Epithelial cell of prostate (primary cell): ENCODE data around the gene MEOX1.
"Not testable (repeated sequence)": the region's sequence is repeated elsewhere in the genome, so short reads cannot be mapped to it uniquely, and the experiment has no call there.

Source experiments
- DNase-seq: peaks from one replicate; pipeline ENCODE4 v3.0.0-alpha.2; 2011; ENCODE audit warnings: low read depth, low spot score
- H3K27ac ChIP-seq: fragments of 450-650 bp; 2 replicates; pipeline ENCODE4 v1.5.1; 2017; ENCODE audit warnings: mild to moderate bottlenecking

MEOX1 gene

GRCh38 chr17:43661699-43662412 is at the start of gene MEOX1:
TSS of gene MEOX1 (minus strand) at chr17:43661922. CDS start at chr17:43661534, 388 bp downstream.
- DNase-seq: no peak
- no peak within 1 kb of the TSS for H3K27ac ChIP-seq

DNA sequence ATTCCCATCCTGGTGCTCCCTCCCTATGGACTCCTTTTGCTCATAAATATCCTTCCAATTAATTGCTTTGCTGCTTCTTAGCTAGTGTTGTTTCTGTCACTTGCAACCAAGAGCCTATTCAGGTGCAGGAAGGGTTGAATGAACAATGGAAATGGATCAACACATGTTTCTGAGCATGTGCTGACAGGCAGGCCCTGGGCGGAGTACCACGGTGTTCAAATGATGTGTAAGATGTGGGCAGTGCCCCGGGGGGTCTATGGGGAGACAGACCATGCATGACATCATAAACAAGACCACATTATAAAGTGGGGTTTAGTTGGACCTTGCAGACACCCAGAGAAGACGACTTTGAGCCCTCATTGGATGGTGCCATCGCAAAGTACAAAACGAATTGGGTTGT is 48.4 kb upstream of the MEOX1 start:
- H3K27ac ChIP-seq: no peak overlapping the region
- DNase-seq: no peak

GRCh38 chr17:43709210-43709609 is 47.5 kb upstream of the MEOX1 start:
- H3K27ac ChIP-seq: no peak overlapping the region
- DNase-seq: no peak

GRCh38 chr17:43707184-43707583 is 45.5 kb upstream of the MEOX1 start:
- H3K27ac ChIP-seq: no peak overlapping the region
- DNase-seq: no peak

DNA sequence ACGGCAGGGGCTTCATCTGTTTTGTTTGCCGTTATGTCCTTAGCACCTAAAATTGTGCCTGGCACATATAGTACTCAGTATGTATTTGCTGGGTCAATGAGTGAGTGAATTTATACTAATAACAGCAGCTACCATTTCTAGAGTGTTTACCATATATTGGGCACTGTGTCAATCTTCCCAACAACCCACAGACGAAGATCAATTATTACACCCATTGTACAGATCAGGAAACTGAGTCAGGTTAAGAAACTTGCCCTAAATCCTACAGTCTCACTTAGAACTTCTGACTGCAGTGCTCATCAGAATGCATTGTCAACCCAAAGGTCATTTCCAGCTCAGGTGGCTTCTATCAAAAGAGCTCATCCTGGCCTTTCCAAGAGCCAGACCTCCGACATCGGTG is 44.5 kb upstream of the MEOX1 start:
- no peak for DNase-seq
- no peak overlapping the region for H3K27ac ChIP-seq

DNA sequence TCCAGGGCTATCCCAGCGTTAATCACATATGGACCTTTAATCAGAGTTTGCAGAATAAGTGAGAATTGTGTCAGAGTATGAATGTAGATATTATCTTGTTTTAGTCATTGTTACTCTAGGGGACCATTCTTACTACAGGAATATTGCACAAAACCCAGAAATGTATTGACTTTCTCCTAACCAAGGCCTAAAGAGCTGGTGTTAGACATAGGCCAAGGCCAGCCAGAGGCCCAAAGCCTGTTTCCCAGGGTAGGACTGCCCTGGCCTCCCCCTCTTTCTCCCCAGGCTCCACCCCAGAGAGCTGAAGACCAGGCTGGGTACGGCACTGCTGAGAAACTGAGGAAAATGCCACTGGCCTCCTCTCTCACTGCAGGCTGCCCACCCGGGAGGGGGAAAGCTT is 41.9 kb upstream of the MEOX1 start:
- H3K27ac ChIP-seq: no peak overlapping the region
- DNase-seq: no peak

- no peak overlapping the region for H3K27ac ChIP-seq
- no peak for DNase-seq
Measured at GRCh38 chr17:43702637-43703036, 40.9 kb upstream of the MEOX1 start.

GRCh38 chr17:43701318-43701743 is 39.6 kb upstream of the MEOX1 start:
- peak overlapping the region; percentile 51 for H3K27ac ChIP-seq
- no peak for DNase-seq

GRCh38 chr17:43699438-43699756 is 37.7 kb upstream of the MEOX1 start:
- DNase-seq: no peak
- H3K27ac ChIP-seq: no peak overlapping the region

DNA sequence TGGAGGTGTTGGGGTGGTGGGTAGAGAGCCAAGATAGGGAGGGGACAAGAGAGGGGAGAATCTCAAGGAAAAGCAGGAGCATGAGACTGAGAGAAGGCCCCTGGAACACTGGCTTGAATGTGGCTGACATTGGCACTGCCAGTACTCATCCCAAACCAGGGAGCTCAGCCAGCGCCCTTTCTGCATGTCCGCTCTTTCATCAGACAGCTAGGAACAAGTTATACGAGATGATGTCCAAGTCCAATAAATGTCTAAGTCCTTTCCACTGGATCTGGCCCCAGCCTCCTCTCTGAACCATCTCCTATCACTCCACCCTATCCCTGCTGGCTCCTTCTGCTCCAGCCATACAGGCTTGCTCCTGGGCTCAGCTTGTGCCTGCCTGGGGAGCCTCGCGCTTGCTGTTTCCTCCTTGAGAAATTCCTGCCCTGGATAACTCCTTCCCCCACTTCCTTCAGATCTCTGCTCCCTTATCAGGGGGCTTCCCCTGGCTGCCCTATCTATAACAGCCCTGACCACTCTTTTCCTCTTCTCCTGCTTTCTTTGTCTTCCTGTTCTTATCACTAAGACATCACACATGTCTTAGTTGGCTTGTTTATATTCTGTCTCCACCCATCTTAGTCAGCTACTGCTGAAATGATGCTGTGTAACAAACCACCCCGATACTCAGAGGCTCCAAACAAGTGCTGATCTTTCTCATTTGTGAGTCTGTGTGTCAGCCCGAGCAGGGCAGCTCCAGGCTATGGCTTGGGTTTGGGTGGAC is 37.1 kb upstream of the MEOX1 start:
- H3K27ac ChIP-seq: no peak overlapping the region
- no peak for DNase-seq

DNA sequence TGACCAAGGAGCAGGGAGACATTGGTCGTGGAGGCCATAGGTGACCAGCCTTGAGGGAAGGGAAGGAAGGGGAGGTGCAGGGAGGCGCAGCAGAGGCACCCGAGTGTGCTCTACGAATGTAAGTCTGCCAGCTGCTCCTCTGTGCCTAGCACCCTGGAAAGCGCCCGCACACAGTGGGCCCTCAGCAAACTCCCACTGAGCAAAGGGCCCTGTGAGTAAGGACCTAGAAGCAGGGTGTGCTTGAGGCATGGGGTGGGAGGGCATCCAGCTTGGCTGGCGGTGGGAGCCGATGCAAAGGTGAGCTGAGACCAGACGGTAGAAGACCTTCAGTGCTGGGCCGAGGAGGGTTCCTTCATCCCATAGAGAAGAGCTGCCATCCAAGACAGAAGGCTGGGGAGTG is 36.2 kb upstream of the MEOX1 start:
- DNase-seq: no peak
- no peak overlapping the region for H3K27ac ChIP-seq

GRCh38 chr17:43696891-43697290 is 35.2 kb upstream of the MEOX1 start:
- DNase-seq: no peak
- no peak overlapping the region for H3K27ac ChIP-seq

DNA sequence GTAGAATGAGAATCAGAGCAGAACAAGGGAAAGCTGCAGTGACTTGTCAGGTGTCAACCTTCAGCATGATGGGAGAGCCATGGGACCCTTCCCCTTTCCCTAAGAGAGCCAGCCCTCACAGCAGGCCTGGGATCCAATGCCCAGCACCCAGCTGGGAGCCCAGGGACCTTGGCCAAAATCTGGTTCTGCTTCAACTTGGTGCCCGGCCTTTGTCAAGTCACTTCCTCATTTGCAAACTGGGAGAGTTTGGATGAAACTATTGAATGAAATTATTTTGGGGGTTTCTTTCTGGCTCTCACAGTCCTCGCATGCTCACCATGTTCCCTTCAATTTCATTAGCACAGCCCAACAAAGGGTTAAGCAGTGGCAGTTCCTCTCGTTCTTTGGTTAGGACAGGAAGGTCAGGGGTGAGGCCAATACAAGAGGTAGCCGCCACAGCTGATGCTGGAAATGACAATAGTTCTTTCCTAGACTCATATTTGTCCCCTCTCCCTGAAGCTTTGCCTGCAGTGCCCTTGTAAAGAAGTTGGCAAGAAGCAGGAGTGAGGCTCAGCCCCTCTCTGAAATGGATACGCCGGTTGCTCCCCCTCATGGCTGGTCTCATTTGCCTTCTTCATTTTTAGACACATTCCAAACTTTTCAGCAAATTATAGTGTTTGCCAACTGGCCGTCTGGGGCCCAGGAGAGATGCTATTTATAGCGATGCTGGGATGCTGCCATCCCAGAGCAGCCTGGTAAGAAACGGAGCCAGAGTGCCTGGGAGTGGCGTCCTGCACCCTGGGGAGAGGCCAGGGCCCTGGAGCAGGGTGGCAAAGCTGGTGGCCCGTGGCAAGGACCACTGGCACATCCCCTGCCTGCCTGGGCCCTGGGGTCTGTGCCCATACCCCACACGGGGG is 34.5 kb upstream of the MEOX1 start:
- no peak for DNase-seq
- H3K27ac ChIP-seq: no peak overlapping the region

DNA sequence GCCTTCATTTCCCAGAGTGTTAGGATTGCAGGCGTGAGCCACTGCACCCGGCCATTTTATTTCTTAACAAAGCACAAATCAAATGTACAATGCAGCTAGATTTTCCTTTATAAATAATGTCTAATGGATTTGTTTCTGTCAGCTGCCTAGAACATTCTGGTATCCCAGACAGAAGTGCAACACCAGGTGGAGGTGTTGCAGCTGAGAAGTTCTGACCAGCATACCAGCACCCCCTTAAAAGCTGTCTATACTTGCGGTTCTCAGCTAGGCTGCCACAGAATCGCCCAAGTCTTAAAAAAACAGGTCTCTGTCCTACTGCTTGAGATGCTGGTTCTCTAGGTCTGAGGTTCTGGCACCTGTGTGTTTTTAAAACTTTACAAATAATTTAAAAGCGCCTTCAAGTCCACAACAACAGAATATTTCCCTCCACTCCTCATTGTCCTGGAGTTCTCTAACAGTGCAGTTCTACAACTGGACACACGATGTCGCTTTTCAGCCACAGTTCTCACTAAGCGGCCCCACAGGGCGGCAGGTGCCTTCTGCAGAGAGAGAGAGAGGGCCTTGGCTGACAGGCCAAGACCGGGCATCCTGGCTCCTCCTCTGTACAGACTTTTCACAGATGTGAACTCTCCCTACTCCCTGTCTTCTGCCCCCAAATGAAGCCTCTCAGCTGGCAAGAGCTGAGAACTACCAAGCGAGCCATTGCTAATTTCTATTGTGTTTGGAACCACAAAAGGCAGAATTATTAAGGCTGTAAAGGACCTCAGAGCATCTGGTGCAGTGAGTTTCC is 32.6 kb upstream of the MEOX1 start:
- no peak overlapping the region for H3K27ac ChIP-seq
- DNase-seq: no peak

- H3K27ac ChIP-seq: no peak overlapping the region
- DNase-seq: no peak
Measured at GRCh38 chr17:43691317-43691693, 29.6 kb upstream of the MEOX1 start.

DNA sequence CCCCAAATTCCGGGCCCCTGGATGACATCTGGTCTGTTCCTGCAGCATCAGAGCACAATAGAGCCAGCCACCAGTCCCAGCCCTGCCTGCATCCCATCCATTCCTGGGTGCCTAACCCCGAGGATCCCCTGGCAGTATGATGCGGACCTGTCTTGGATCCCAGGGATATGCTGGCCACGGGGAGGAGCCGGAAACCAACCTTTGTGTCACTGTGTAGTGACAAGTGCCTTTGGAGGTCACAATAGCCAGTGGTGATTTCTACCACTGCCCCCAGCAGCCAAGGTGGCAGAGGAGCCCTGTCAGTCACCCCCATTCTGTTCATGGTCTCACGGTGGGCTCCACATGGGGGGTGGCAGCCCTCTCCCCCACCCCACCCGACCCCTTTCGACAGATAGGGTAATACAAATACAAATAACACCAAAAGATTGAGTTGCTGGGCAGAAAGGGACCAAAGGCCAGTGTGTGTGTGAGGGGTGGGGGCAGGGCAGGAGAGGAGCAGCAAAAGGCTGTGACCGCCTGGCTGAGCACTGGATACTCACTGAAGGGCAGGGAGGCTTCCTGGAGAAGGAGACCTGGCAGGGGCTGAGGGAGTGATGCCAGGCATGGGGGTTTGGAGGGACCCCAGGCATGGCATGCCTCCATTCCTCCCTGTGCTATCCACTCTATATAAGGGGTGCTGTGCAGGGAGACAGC is 29.0 kb upstream of the MEOX1 start:
- DNase-seq: no peak
- H3K27ac ChIP-seq: no peak overlapping the region

- no peak for DNase-seq
Measured at GRCh38 chr17:43689814-43690213, 28.1 kb upstream of the MEOX1 start.

DNA sequence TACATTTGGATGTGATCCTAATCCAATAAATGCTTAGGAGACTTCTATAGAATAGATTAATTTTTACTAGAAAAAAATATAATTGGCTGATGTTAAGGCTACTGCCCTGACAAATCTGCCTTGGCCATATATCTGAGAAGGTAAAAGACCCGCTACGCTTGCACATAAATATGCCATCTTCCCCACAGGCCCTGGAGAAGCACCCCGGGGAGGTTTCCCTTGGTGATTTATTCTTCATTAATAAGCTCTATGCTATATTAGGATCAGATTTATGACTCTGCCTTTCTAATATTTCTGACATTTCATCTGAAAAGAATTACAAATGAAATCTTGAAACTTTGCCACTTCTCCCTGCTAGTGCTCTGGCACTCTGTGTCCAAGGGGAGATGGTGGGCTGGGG is 27.4 kb upstream of the MEOX1 start:
- no peak overlapping the region for H3K27ac ChIP-seq
- no peak for DNase-seq

More at GRCh38 chr17:43689814-43690213, 28.1 kb upstream of the MEOX1 start:
- H3K27ac ChIP-seq: no peak overlapping the region

- not testable (repeated sequence) for H3K27ac ChIP-seq, DNase-seq
Measured at GRCh38 chr17:43686957-43687356, 25.2 kb upstream of the MEOX1 start.
